H1 (cell line): ENCODE results near the gene CCIN. TPM values are rescaled to one million over a fixed set of nuclear protein-coding genes. Genes with fewer than 3 reads are reported as not detected.

Experiments
- CTCF ChIA-PET: fragments of 300-600 bp; sonication (Branson Sonifier 250); formaldehyde crosslinking; loops from one replicate; lab custom pipeline; 2021; ENCODE audit not compliant: partially characterized antibody; lab: Charles Lee
- POLR2A ChIA-PET: fragments of 300-600 bp; sonication (Branson Sonifier 250); formaldehyde crosslinking; loops from one replicate; lab custom pipeline; 2021; ENCODE audit warnings: inconsistent platforms; ENCODE audit not compliant: partially characterized antibody; lab: Charles Lee
- DNase-seq, 2 experiments: peaks; one replicate each; pipeline versions ENCODE4 v3.0.0 to v3.0.0-alpha.2; 2010 to 2022; ENCODE audit warnings: low spot score in 2 of 2, low read depth in 1 of 2, mixed read lengths in 1 of 2
- FAIRE-seq: peaks from 2 replicates; lab custom pipeline; 2011; peaks lifted over from hg19 to GRCh38; lab: Jason Lieb, UNC
- H2AFZ ChIP-seq: 2 replicates; pipeline ENCODE4 v1.8.1; 2012; ENCODE audit warnings: low read length, inconsistent platforms
- H2AK5ac ChIP-seq: 2 replicates; pipeline ENCODE4 v1.6.1; 2013; ENCODE audit warnings: low read depth, low read length
- H2BK120ac ChIP-seq: replicated peaks from 2 replicates; pipeline ENCODE3; 2013; ENCODE audit warnings: low read depth, low read length, inconsistent platforms
- H2BK12ac ChIP-seq: 2 replicates; pipeline ENCODE4 v1.6.1; 2013; ENCODE audit warnings: low read depth, low read length
- H2BK15ac ChIP-seq: 2 replicates; pipeline ENCODE4 v1.6.1; 2013; ENCODE audit warnings: low read length
- H2BK20ac ChIP-seq: 2 replicates; pipeline ENCODE4 v1.6.1; 2013; ENCODE audit warnings: low read length
- H2BK5ac ChIP-seq: 2 replicates; pipeline ENCODE4 v1.6.1; 2013; ENCODE audit warnings: low read depth, low read length
- H3K14ac ChIP-seq: 2 replicates; pipeline ENCODE4 v1.6.1; 2013; ENCODE audit warnings: inconsistent platforms; ENCODE audit not compliant: insufficient read length
- H3K18ac ChIP-seq: 2 replicates; pipeline ENCODE4 v1.6.1; 2013; ENCODE audit warnings: low read length; ENCODE audit errors: extremely low read depth
- H3K23ac ChIP-seq: 2 replicates; pipeline ENCODE4 v1.6.1; 2013; ENCODE audit warnings: inconsistent platforms; ENCODE audit not compliant: insufficient read length
- H3K23me2 ChIP-seq: 2 replicates; pipeline ENCODE4 v1.6.1; 2013; ENCODE audit warnings: low read depth, low read length
- H3K27ac ChIP-seq: 2 replicates; pipeline ENCODE4 v1.6.1; 2011; ENCODE audit warnings: low read depth, low read length, inconsistent platforms
- H3K27me3 ChIP-seq, 4 experiments: replicated peaks in 1 of 4; 1 replicate in 1 of 4; 2 replicates in 3 of 4; pipeline versions ENCODE4 v1.6.1 to v1.8.1; 2011 to 2013; ENCODE audit warnings: low read length in 3 of 4, mild to moderate bottlenecking in 3 of 4, inconsistent platforms in 2 of 4, mixed read lengths in 2 of 4, moderate library complexity in 1 of 4; ENCODE audit not compliant: control insufficient read depth in 3 of 4, insufficient read depth in 3 of 4; ENCODE audit errors: extremely low read depth in 1 of 4
- H3K36me3 ChIP-seq, 4 experiments: 2 replicates each; pipeline versions ENCODE4 v1.6.1 to v1.8.1; 2011 to 2013; ENCODE audit warnings: mild to moderate bottlenecking in 4 of 4, low read length in 3 of 4, moderate library complexity in 2 of 4, control low read depth in 1 of 4, inconsistent platforms in 1 of 4; ENCODE audit not compliant: insufficient read depth in 4 of 4, control insufficient read depth in 2 of 4
- H3K4ac ChIP-seq: replicated peaks from 2 replicates; pipeline ENCODE3; 2013; ENCODE audit warnings: low read length, low read depth, mixed read lengths, inconsistent platforms; ENCODE audit not compliant: insufficient read length
- H3K4me1 ChIP-seq, 4 experiments: replicated peaks in 1 of 4; 1 replicate in 1 of 4; 2 replicates in 3 of 4; pipeline versions ENCODE4 v1.6.1 to v1.8.1; 2011 to 2013; ENCODE audit warnings: low read length in 3 of 4, inconsistent platforms in 2 of 4, mixed read lengths in 1 of 4; ENCODE audit not compliant: insufficient read depth in 4 of 4, control insufficient read depth in 3 of 4
- H3K4me2 ChIP-seq, 2 experiments: 2 replicates each; pipeline versions ENCODE4 v1.6.1 to v1.8.1; 2011 to 2013; ENCODE audit warnings: low read depth in 2 of 2, low read length in 2 of 2, control low read depth in 1 of 2, inconsistent platforms in 1 of 2, mild to moderate bottlenecking in 1 of 2; ENCODE audit not compliant: insufficient read depth in 1 of 2
- H3K4me3 ChIP-seq, 4 experiments: fragments of 200-600, 300-600 bp in 1 of 4; sonication (generic), shearing (Covaris generic), sonication (Bioruptor Twin) in 1 of 4; 2 replicates each; pipeline versions ENCODE4 v1.5.1 to v1.8.1; 2011 to 2016; ENCODE audit warnings: low read length in 4 of 4, low read depth in 3 of 4, control low read depth in 2 of 4, inconsistent platforms in 2 of 4, mild to moderate bottlenecking in 2 of 4, mixed read lengths in 1 of 4, moderate library complexity in 1 of 4; ENCODE audit not compliant: insufficient read depth in 2 of 4; ENCODE audit errors: extremely low read depth in 1 of 4
- H3K56ac ChIP-seq: replicated peaks from 2 replicates; pipeline ENCODE3; 2013; ENCODE audit warnings: low read depth, mild to moderate bottlenecking, mixed read lengths, low read length, inconsistent platforms; ENCODE audit not compliant: insufficient read length
- H3K79me1 ChIP-seq: 2 replicates; pipeline ENCODE4 v1.6.1; 2013; ENCODE audit warnings: low read depth, low read length, control low read depth
- H3K79me2 ChIP-seq, 2 experiments: 2 replicates each; pipeline versions ENCODE4 v1.6.1 to v1.8.1; 2012 to 2013; ENCODE audit warnings: low read length in 2 of 2, mild to moderate bottlenecking in 2 of 2, inconsistent platforms in 1 of 2; ENCODE audit not compliant: insufficient read depth in 2 of 2, control insufficient read depth in 1 of 2
- H3K9ac ChIP-seq, 4 experiments: replicated peaks in 1 of 4; 1 replicate in 1 of 4; 2 replicates in 3 of 4; pipeline versions ENCODE4 v1.6.1 to v1.8.1; 2011 to 2013; ENCODE audit warnings: low read depth in 3 of 4, low read length in 3 of 4, control low read depth in 2 of 4, mild to moderate bottlenecking in 2 of 4, moderate library complexity in 2 of 4, inconsistent platforms in 1 of 4; ENCODE audit errors: extremely low read depth in 1 of 4
- H3K9me3 ChIP-seq, 2 experiments: 2 replicates each; pipeline versions ENCODE4 v1.6.1 to v1.8.1; 2012 to 2013; ENCODE audit warnings: mild to moderate bottlenecking in 2 of 2, moderate library complexity in 2 of 2, control low read depth in 1 of 2, inconsistent platforms in 1 of 2, low read depth in 1 of 2, low read length in 1 of 2, mixed read lengths in 1 of 2; ENCODE audit not compliant: insufficient read depth in 2 of 2
- H4K20me1 ChIP-seq, 2 experiments: replicated peaks in 1 of 2; 2 replicates each; pipeline versions ENCODE3 to v1.8.1; 2011 to 2013; ENCODE audit warnings: inconsistent platforms in 2 of 2, low read length in 2 of 2, mild to moderate bottlenecking in 1 of 2; ENCODE audit not compliant: insufficient read depth in 2 of 2, control insufficient read depth in 1 of 2
- H4K5ac ChIP-seq: 2 replicates; pipeline ENCODE4 v1.6.1; 2013; ENCODE audit warnings: low read length, low read depth, mixed read lengths, inconsistent platforms; ENCODE audit not compliant: insufficient read length
- H4K8ac ChIP-seq: 2 replicates; pipeline ENCODE4 v1.8.0; 2013; ENCODE audit warnings: mild to moderate bottlenecking, moderate library complexity, low read length, inconsistent platforms; ENCODE audit not compliant: insufficient read depth; ENCODE audit errors: extremely low read depth
- H4K91ac ChIP-seq: replicated peaks from 2 replicates; pipeline ENCODE3; 2013; ENCODE audit warnings: low read length, mixed read lengths, inconsistent platforms; ENCODE audit not compliant: insufficient read length
- ATF2 ChIP-seq: IDR thresholded peaks from 2 replicates; pipeline ENCODE4 v1.6.1; 2012; ENCODE audit warnings: low read length, inconsistent platforms
- BRCA1 ChIP-seq: IDR thresholded peaks from 2 replicates; pipeline ENCODE4 v1.6.1; 2012; ENCODE audit warnings: low read depth, low read length, improper control_type of control experiment
- MAFK ChIP-seq: IDR thresholded peaks from 2 replicates; pipeline ENCODE4 v1.6.1; 2012; ENCODE audit warnings: low read depth, mild to moderate bottlenecking, improper control_type of control experiment, low read length
- NANOG ChIP-seq: IDR thresholded peaks from 2 replicates; pipeline ENCODE4 v1.6.1; 2011; ENCODE audit warnings: low read length, low read depth, mild to moderate bottlenecking, inconsistent platforms; ENCODE audit not compliant: insufficient read depth, poor library complexity, severe bottlenecking
- SP2 ChIP-seq: IDR thresholded peaks from 2 replicates; pipeline ENCODE4 v1.6.1; 2012; ENCODE audit warnings: mild to moderate bottlenecking, low read length, inconsistent platforms
- SUZ12 ChIP-seq: fragments of 200-600 bp; sonication (generic); IDR thresholded peaks from 2 replicates; pipeline ENCODE4 v1.6.1; 2012; ENCODE audit warnings: mild to moderate bottlenecking, inconsistent platforms, low read length, moderate library complexity, mixed read lengths
- TAF7 ChIP-seq: optimal IDR thresholded peaks from 2 replicates; pipeline ENCODE3; 2011; ENCODE audit warnings: low read depth, mild to moderate bottlenecking, inconsistent platforms, low read length, moderate library complexity, borderline replicate concordance
- TEAD4 ChIP-seq: IDR thresholded peaks from 2 replicates; pipeline ENCODE4 v1.6.1; 2012; ENCODE audit warnings: low read depth, low read length, inconsistent platforms, mixed read lengths
- WGBS, 2 experiments: shearing (Covaris generic) in 1 of 2; methylation state at CpG; one replicate each; pipeline versions ENCODE4 v1.1.6 to v1.1.7; 2013 to 2015; ENCODE audit warnings: low lambda C conversion rate in 2 of 2, mixed read lengths in 2 of 2, inconsistent platforms in 1 of 2, low coverage in 1 of 2, missing lambda C conversion rate in 1 of 2; ENCODE audit not compliant: insufficient replicate concordance in 2 of 2, insufficient coverage in 1 of 2, insufficient read length in 1 of 2; ENCODE audit errors: extremely low coverage in 1 of 2, missing lambda C conversion rate in 1 of 2; 5-methylcytosine and 5-hydroxymethylcytosine counted together
- polyA plus RNA-seq, 7 experiments: library from polyadenylated mRNA; depleted of rRNA in 3 of 7; stranded (reverse) in 5 of 7; unstranded in 2 of 7; fragments of >200 nt in 5 of 7; fragments of 200-250 nt in 2 of 7; gene quantifications; 1 replicate in 5 of 7; 2 replicates in 1 of 7; 4 replicates in 1 of 7; pipeline versions ENCODE4 v1.2.1 to v1.2.3, GENCODE V29; 2011 to 2013; ENCODE audit warnings: missing spikeins in 2 of 7, mixed read lengths in 2 of 7
- total RNA-seq: library from RNA; stranded (reverse); fragmentation: NEBNext Ultra II Directional; extraction: Animal tissue kit (Norgen Biotek cat#: 25700); gene quantifications from 2 replicates; pipeline ENCODE4 v1.2.1, GENCODE V29; 2021

CCIN gene
- total and polyA plus RNA-seq, 2 of the 8 experiments (the other 6 are each of a cell fraction or from before 2014, with no cell fraction given) = 0.19 to 0.21 TPM

GRCh38 chr9:36149197-36149596, 20.0 kb upstream of the CCIN start:
- peaks cover 4% of the 10 kb centered on the region; the same call in 1 of the 2 replicates for H3K23me2 ChIP-seq
- TF ChIP-seq SP2 (no peak), TEAD4 (no peak), MAFK (no peak), NANOG (no peak), ATF2 (no peak), SUZ12 (no peak), BRCA1 (no peak), TAF7 (no peak)
- H3K79me2 ChIP-seq = no peaks in the 10 kb centered on the region
- no peak overlapping the region for H4K5ac ChIP-seq
- no peak overlapping the region for H3K23ac ChIP-seq
- H3K9me3 ChIP-seq = peaks cover 0 to 7% of the 10 kb centered on the region in 2 experiments; a peak in 2 of 4 replicates
- no peak overlapping the region for H3K4me2 ChIP-seq
- no peaks in the 10 kb centered on the region; a peak in 1 of 8 replicates for H3K36me3 ChIP-seq
- H3K4me1 ChIP-seq = peaks cover 0 to 4% (median 0%) of the 10 kb centered on the region in 4 experiments; a peak in 1 of 7 replicates
- 84% methylated on average over 3 of the region's 4 CpGs; no CpG with 5 or more reads in 1 of the 2 experiments for WGBS, 2 experiments
- H3K4ac ChIP-seq = no peak overlapping the region
- no peak for FAIRE-seq
- no peak for DNase-seq
- no peak overlapping the region for H2AFZ ChIP-seq
- CTCF ChIA-PET = interaction anchor here (1.1 to 5.3 kb wide), 7 partner anchors 8 to 46 kb away, joined by 3 to 48 read pairs (median 4); no protein-coding TSS in a partner anchor
- no peak overlapping the region for H3K56ac ChIP-seq
- no peak overlapping the region for H4K91ac ChIP-seq
- H2BK120ac ChIP-seq = no peak overlapping the region
- no peak overlapping the region for H4K8ac ChIP-seq
- no peak overlapping the region for H3K9ac ChIP-seq
- H3K79me1 ChIP-seq = no peaks in the 10 kb centered on the region
- H4K20me1 ChIP-seq = peaks cover 0 to 4% of the 10 kb centered on the region in 2 experiments
- no peak overlapping the region for H3K18ac ChIP-seq
- no peak overlapping the region for H3K4me3 ChIP-seq
- no peaks in the 10 kb centered on the region for H3K27me3 ChIP-seq
- H2BK5ac ChIP-seq = no peak overlapping the region
- no peak overlapping the region for H3K27ac ChIP-seq
- no peak overlapping the region for H2BK20ac ChIP-seq
- no peak overlapping the region for H2BK15ac ChIP-seq
- no peak overlapping the region for H2AK5ac ChIP-seq
- POLR2A ChIA-PET = interaction anchor here (1.2 to 3.6 kb wide), 2 partner anchors 15 to 88 kb away, joined by 3 to 18 read pairs; no protein-coding TSS in a partner anchor
- no peak overlapping the region for H3K14ac ChIP-seq
- H2BK12ac ChIP-seq = no peak overlapping the region
